Measurements from ENCODE around the gene NR2F1-AS1. TPM values are rescaled to one million over a fixed set of nuclear protein-coding genes. Genes with fewer than 3 reads are reported as not detected.

NR2F1-AS1 gene
- total and polyA plus RNA-seq, 4 donors, result 2.0 to 4.0 (median 2.1) TPM

DNA sequence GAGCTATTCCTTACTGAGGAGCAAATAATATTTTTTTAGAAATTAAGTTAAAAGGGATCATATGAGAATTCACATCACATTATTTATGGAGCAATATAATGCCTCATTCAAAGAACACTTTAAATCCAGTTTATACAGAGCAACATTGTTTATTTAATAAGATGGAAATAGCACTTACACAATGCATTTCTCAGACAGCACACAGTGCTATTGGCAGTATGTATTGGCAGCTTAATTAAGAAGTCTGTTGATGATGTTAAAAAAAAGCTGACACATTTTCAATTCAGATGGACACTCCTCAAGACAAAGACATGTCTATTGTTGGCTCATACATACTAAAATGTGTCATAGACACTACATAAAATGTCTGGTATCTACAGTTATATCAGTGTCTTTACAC lies 171.3 kb downstream of the NR2F1-AS1 start (continued):
- no peak for TF ChIP-seq REST (IDR thresholded peaks at IDR 0.05)
- no peak for TF ChIP-seq RAD21 (IDR thresholded peaks at IDR 0.05)

- Histone ChIP-seq H3K36me3 (ENCODE audit: control insufficient read depth in 4 of 4, insufficient read depth in 3 of 4, low read depth in 1 of 4, low read length in 3 of 4) (no peaks in the 10 kb centered on the region), H3K9ac (ENCODE audit: low read depth in 1 of 2, low read length in 2 of 2) (no peak overlapping the region), H3K27me3 (ENCODE audit: control insufficient read depth in 4 of 4, insufficient read depth in 4 of 4, low read length in 3 of 4) (no peaks in the 10 kb centered on the region), H3K27ac (ENCODE audit: low read depth in 1 of 2, low read length in 2 of 2) (no peak overlapping the region), H3K4me1 (ENCODE audit: control insufficient read depth in 4 of 4, insufficient read depth in 4 of 4, low read length in 3 of 4) (no peaks in the 10 kb centered on the region), H3K4me3 (ENCODE audit: low read depth in 1 of 3, low read length in 3 of 3) (no peak overlapping the region), H3K9me3 (ENCODE audit: control insufficient read depth in 4 of 4, low read length in 3 of 4) (no peaks in the 10 kb centered on the region)
- no peak for TF ChIP-seq MAX (IDR thresholded peaks at IDR 0.05)
- TF ChIP-seq, protein P1, sequence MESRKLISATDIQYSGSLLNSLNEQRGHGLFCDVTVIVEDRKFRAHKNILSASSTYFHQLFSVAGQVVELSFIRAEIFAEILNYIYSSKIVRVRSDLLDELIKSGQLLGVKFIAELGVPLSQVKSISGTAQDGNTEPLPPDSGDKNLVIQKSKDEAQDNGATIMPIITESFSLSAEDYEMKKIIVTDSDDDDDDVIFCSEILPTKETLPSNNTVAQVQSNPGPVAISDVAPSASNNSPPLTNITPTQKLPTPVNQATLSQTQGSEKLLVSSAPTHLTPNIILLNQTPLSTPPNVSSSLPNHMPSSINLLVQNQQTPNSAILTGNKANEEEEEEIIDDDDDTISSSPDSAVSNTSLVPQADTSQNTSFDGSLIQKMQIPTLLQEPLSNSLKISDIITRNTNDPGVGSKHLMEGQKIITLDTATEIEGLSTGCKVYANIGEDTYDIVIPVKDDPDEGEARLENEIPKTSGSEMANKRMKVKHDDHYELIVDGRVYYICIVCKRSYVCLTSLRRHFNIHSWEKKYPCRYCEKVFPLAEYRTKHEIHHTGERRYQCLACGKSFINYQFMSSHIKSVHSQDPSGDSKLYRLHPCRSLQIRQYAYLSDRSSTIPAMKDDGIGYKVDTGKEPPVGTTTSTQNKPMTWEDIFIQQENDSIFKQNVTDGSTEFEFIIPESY (IDR thresholded peaks at IDR 0.05), result no peak
- no peak for TF ChIP-seq EGR1 (IDR thresholded peaks at IDR 0.05; ENCODE audit: low read depth in 2 of 2)
- no peak for TF ChIP-seq FOXA2 (IDR thresholded peaks at IDR 0.05)
- TF ChIP-seq FOXA1 (IDR thresholded peaks at IDR 0.05), result no peak
- DNase-seq (ENCODE audit: low spot score), result no peak
- 78% methylated on average over 6 of the region's 6 CpGs for WGBS
Observed at GRCh38 chr5:93407454-93407853, 173.6 kb downstream of the NR2F1-AS1 start.

- Histone ChIP-seq H3K9me3 (ENCODE audit: control insufficient read depth in 4 of 4, low read length in 3 of 4) (no peaks in the 10 kb centered on the region), H3K9ac (ENCODE audit: low read depth in 1 of 2, low read length in 2 of 2) (no peak overlapping the region), H3K36me3 (ENCODE audit: control insufficient read depth in 4 of 4, insufficient read depth in 3 of 4, low read depth in 1 of 4, low read length in 3 of 4) (no peaks in the 10 kb centered on the region), H3K27ac (ENCODE audit: low read depth in 1 of 2, low read length in 2 of 2) (no peak overlapping the region), H3K4me1 (ENCODE audit: control insufficient read depth in 4 of 4, insufficient read depth in 4 of 4, low read length in 3 of 4) (no peaks in the 10 kb centered on the region), H3K27me3 (ENCODE audit: control insufficient read depth in 4 of 4, insufficient read depth in 4 of 4, low read length in 3 of 4) (no peaks in the 10 kb centered on the region), H3K4me3 (ENCODE audit: low read depth in 1 of 3, low read length in 3 of 3) (no peak overlapping the region)
- TF ChIP-seq MAX (IDR thresholded peaks at IDR 0.05) (no peak), FOXA1 (IDR thresholded peaks at IDR 0.05) (no peak), HNF4G (IDR thresholded peaks at IDR 0.05) (no peak), REST (IDR thresholded peaks at IDR 0.05) (no peak), HNF4A (conservative IDR thresholded peaks at IDR 0.05) (no peak), GABPA (IDR thresholded peaks at IDR 0.05 in 1 of 2, conservative IDR thresholded peaks at IDR 0.05 in 1 of 2) (no peak), RAD21 (IDR thresholded peaks at IDR 0.05) (no peak), SP1 (IDR thresholded peaks at IDR 0.05) (no peak), RXRA (IDR thresholded peaks at IDR 0.05) (no peak), EGR1 (IDR thresholded peaks at IDR 0.05; ENCODE audit: low read depth in 2 of 2) (no peak), NR2F2 (IDR thresholded peaks at IDR 0.05) (no peak)
- TF ChIP-seq, protein P1 (IDR thresholded peaks at IDR 0.05), result no peak
- TF ChIP-seq, protein P2, sequence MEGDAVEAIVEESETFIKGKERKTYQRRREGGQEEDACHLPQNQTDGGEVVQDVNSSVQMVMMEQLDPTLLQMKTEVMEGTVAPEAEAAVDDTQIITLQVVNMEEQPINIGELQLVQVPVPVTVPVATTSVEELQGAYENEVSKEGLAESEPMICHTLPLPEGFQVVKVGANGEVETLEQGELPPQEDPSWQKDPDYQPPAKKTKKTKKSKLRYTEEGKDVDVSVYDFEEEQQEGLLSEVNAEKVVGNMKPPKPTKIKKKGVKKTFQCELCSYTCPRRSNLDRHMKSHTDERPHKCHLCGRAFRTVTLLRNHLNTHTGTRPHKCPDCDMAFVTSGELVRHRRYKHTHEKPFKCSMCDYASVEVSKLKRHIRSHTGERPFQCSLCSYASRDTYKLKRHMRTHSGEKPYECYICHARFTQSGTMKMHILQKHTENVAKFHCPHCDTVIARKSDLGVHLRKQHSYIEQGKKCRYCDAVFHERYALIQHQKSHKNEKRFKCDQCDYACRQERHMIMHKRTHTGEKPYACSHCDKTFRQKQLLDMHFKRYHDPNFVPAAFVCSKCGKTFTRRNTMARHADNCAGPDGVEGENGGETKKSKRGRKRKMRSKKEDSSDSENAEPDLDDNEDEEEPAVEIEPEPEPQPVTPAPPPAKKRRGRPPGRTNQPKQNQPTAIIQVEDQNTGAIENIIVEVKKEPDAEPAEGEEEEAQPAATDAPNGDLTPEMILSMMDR (IDR thresholded peaks at IDR 0.05; ENCODE audit: low read depth, low read length, missing input control), result no peak
- WGBS, result 69% methylated on average over 5 of the region's 5 CpGs
- no peak for DNase-seq (ENCODE audit: low spot score)
Observed at GRCh38 chr5:93406971-93407401, 174.0 kb downstream of the NR2F1-AS1 start.
